Stimulated activated CD4-positive, alpha-beta T cell treated with anti-CD3 and anti-CD28 coated beads, Interleukin-4, amount 100 ng/mL, for 1 hour (primary cell): ENCODE results near the gene FOCAD.

ENCODE experiments used
- DNase-seq: peaks from one replicate; pipeline ENCODE4 v3.0.0-alpha.2; 2020

Gene FOCAD

DNA sequence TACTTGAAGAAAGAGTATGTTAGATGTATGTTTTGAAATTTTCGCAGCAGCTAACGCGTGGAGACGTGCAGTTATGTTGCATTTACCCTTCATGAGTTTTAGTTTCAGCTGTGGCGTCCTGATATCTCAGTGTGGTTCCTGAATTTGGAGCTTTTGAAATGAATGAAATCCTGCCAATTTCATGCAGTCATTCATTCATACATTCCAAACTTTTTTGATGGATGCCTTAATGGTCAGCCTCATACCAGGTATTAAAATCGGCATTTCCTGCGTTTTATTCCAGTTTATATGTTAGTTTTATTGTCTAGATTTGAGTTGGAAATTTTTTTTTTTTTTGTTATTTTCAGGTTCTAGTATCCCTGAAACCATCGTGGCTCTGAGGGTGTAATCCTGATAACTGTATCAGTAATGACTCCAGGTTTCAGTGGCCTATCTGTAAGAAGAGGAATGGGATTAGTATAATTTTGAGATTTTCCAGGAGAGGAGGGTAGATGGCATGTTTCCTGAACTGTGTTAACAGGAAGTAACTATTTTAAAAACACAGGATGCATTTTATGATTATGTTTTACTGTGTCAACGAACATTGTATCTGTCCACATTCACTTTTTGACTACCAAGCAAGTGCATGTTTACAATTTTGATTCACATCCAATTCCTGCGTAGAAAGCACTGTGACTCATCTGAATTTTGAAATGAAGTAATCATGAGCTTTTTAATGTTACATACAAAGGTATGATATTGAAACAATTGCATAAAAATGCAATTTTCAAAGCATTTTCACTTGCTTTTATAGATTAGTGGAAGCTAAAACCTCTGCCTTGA, 1.0 kb downstream of the FOCAD start:
- no peak for DNase-seq

DNA sequence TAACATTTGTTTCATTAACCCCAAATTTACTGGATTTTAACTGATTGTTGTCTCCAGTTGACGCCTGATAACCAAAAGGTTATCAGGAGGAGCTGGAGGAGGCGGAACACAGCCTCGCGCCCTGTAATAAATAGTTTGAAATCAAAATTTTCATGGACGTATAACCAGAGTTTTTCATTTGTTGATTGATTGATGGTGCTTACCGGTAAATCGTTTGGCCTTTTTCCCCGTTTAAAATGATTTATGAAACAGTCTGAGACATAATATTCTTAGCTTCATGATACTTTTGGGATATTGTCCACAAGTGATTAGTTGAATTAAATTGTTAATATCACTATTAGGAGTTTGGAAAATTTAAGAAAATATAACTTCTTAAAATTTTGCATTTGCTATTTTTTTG, 1.7 kb downstream of the FOCAD start:
- DNase-seq = no peak

DNA sequence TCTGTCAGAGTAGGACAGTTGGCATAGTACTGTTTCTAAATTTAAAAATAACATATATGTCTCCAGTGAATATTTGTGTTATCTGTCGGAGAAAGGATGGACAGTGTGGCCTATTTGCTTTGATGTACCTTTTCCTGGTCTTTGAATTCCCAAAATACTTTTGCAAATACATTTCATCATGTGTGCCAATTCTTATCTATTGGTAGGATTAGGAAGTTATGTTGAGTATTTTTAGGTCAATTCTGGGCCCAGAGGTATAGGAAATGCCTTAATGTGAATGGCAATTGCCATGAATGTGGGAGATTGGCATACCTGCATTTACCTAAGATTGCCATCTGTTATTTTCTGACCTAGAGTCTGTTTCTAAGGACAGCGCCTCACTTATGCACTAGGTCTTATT, 5.8 kb downstream of the FOCAD start:
- no peak for DNase-seq

DNA sequence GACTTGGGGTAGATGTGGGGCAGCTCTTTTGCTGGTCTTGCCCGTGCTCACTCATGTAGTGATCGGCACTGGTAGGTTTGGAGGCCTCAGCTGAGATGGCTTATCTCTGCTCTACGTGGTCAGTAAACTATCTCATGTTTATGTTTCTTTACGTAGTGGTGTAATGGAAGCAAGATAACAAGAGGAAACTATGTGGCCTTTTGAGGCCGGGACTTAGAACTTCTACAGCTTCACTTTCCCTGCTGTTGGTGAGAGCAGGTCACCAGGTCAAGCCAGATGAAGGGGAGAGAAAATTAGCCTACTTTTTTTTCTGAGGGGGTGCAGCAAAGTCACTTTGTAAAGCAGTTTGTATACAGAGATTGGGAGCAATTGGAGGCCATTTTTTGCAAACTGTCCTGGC, 8.5 kb downstream of the FOCAD start:
- no peak for DNase-seq

DNA sequence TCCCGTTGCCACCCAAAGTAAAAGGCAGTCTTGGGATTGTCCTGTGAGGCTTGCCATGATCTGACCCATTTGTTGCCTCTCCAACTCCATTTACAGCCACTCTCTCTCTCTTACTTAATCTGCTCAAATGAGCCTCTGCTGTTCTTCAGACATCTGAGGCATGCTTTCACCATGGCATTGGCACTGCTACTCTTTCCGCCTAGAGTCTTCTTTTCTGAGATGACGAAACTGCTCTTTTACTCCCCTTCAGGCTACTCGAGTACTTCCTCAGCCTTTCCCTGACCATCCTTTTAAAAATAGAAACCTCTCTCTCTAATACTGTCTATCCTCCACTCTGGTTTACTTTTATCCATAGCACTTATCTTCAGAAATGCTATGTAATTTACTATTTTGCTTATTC, 9.0 kb downstream of the FOCAD start:
- no peak for DNase-seq

DNA sequence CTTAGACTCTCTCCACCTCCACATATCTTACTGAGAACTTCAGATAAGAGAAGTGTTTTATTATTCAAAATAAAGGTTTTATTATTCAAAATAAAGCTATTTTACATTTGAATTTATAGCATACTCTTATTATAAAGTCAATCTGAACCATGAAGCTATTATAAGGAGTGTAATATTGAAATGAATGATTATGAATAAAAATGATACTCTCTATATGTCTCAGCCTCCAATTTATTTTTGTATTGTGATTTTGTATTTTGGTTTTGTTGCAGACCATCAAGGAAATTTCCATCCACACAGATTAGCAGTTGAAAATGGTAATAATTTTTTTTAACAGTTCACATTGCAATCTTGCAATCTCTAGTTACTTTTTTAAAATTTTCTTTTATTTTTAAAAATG, 10.2 kb downstream of the FOCAD start:
- DNase-seq = no peak

DNA sequence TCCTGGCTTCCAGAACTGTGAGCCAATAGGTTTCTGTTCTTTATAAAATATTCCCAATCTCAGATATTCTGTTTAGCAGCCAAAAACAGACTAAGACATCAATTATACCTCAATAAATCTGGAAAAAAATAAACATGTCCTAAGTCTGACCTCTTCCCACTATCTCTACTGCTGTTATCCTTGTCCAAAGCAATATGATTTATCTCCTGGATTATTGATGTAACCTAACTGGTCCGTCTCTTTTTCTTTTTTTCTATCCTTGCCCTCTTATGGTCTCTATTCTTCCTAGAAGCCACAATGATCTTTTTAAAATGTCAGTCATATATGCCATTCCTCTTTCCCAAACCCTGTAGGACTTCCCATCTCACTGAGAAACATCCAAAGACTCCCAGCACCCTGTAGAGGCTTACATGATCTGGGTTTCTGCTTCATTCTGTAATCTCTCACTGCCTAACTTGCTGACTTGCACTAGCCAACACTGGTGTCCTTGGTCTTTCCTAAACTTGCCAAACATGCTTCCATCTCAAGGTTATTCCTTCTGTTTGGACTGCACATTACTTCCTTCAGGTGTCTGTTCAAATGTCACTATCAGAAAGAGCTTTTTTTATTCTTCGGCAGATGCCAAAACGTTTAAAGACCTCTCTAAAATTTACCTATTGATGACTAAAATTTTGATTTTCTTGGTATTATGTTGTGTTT, 13.1 kb downstream of the FOCAD start:
- no peak for DNase-seq

DNA sequence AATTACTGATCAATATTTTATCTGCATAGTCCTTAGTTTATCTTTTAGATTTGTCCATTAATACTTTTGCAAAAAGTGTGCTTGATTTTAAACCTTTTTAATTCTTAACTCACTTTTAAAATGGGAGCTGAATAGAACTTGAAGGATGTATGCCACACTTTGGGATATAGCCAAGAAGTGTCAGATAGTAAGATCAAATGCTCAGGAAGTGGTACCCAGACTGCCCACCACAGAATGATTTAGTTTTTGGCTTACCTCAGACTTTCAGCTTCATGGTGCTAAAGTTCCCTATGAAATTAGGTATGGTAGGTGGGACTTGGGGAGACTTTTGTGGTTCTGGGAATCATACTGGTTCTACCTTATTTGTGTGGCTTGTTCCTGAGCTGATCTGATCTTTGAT, 14.7 kb downstream of the FOCAD start:
- DNase-seq = no peak

DNA sequence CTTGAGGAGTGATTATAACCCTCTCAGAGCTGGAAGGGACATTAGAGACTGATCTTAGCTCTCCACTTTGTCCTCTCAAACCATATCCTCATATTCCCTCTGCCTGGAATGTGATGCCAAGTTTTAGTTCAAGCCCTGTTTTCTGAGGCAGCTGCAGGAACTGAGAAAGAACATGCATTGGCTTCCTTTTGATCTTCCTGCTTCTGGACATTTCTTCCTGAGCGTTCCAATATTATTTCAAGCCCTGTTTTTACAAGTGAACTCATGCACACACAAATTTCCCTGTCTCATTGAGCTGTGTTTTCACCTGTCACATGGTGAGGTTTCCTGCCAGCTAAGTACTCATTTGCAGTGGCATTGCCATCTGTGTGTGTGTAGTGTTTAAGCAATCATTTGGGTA, 17.0 kb downstream of the FOCAD start:
- DNase-seq = no peak

DNA sequence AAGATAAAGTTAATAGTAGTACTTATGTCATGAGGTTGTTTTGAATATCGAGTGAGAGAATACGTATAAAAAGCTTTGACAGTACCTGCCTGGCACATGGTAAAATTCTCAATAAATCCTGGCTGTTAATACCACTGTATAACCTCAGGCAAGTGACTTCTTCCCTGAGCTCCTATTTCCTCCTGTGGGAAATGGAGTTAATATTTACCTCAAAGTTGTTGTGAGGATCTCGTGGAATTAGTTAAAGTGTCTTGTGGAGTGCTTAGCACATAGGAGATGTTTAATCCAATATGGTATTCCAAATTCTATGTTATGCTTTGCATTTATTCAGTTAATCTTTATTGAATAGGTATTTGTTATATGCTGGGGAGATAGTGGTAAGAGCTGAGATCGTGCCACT, 18.5 kb downstream of the FOCAD start:
- no peak for DNase-seq

DNA sequence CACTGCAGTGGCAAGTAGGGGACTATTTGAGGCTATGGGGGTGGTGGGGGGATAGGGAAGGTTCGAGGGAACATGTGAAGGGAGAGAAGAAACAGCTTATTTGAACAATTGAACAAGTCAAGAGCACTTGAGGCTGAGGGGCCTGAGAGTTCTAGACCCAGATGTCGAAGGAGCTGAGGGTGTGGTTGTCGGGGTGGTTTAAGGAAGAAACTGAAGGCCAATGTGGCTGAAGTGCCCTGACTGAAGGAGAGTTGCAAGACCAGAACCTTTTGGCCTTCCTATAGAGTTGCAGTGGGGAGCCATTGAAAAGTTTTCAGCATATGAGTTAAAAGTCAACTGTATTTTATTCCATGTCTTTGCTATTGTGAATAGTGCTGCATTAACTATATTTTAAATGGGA, 19.1 kb downstream of the FOCAD start:
- no peak for DNase-seq

DNA sequence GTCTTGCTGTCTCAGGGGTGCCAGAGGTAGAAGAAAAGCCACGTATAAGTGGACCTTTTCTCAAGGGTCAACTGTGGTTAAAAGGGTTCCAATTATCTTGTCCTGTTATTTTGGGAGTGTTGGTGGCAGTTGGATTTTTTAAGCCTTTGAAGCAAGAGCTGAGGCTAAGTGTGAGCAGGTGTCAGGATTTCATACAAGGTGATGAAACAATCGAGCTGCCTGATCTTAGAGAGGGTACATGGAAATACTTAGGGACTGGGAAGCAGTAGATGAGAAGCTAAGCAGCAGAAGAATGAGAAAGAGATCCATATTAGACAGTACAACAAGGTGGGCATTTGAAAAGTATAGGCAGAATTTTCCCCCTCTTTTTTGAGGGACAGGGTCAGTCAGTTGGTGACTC, 23.6 kb downstream of the FOCAD start:
- DNase-seq = no peak

DNA sequence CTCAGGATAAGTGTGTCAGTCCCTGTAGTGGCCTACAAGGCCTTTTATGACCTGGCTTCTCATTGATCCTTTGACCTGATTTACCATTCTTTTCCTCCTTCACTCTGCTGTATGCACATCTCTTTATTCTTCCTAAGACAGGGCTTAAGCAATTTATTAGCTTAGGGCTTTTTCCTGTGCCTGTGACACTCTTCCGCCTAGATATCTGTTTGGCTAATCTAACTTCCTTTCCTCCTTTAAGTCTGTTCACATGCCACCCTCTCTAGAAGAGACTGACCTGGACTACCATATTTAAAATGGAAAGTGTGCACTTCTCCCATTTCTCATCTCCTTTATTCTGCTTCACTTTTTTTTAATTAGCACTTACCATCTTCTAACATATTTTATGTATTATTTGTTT, 29.1 kb downstream of the FOCAD start:
- no peak for DNase-seq

DNA sequence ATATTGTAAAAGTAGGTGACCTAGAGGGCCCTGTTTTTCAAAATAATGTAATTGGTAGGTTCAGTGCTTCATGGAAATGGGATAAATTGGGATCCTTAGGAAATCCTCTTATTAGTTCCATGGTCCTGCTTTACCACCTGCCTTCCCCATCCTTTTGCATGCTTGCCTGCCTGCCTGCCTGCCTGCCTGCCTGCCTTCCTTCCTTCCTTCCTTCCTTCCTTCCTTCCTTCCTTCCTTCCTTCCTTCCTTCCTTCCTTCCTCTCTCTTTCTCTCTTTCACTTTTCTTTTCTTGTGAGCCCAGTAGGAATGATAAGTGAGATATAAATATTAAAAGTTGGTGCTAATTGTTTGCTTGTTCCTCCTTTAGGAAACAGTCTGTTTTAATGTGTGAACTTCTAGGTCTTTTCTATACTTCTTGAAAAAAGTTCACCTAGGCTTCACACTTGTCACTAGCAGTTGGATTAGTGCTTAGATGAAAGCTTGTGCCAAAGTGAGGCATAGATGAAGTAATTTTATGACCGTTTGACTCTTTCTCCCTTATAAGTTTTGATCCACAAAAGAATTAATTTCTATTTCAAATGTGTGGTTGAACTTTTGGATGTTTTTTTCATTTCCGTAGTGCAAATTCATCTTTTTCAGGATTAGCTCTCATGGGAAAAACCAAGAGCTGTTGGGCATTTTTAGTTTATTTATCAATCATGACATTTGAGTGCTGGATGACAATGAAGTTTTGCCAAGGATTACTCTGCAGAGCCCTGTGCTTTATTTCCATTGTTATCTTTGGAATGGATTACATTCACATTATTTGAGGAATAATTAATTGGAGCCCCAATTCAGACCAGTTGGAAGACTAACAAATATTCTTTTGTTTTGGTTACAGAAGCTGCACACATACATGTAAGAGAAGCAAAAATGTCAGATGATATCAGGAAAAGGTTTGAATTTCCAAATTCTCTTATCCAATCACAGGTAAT, 30.7 kb downstream of the FOCAD start:
- DNase-seq = no peak

DNA sequence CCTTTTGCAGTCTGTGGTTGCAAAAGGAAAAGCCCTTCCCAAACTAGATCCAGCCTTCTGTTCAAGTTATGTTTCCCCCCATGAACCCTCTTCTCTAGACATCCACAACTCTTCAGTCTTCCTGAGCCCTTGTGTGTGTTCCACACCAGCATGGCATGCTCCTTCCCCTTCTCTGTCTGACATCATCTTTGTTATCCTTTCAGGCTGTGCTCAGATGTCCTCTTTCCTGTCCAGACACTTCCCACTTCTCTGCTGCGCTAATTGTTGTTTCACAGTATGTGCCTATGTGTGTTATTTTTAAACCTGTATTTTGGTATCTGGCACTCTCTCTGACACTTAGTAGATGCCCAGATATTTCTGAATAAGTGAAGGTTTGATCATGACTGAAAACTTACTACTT, 38.2 kb downstream of the FOCAD start:
- no peak for DNase-seq

DNA sequence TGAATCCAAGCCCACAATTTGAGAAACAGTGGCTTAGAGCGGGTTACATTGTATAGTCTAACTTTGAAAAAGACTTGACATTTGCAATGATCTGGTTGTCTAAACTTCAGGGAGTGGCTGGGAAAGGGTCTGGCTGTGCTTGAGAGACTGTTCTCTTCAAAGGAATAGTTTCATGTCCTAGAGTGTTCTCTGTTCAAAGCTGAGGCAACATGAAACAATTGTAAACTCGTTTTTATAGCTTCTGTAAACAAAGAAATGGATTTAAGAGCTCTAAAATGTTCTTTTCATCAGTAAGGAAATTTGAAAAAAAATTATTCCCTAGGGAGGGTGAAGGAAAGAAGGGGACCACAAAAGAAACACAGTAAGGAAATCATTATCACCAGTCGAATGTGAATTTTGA, 41.6 kb downstream of the FOCAD start:
- no peak for DNase-seq

DNA sequence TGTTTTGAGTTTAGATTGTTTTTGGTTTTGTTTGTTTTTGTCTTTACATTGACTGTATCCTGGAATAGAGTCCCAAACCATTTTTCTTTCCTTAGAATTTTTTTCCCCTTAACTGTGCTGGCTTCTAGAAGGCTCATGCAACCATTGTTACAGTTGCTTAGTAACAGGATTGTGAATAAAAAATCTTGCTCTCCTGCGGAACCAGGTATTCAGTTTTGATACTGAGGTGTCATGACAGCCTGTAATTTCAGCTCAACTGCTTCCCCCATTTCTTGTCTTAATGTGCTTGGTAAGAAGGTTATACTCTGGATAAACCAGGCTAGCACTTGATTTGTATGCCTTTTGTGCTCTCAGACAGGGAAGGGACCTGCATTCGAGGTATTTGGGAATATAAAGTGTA, 42.1 kb downstream of the FOCAD start:
- no peak for DNase-seq

DNA sequence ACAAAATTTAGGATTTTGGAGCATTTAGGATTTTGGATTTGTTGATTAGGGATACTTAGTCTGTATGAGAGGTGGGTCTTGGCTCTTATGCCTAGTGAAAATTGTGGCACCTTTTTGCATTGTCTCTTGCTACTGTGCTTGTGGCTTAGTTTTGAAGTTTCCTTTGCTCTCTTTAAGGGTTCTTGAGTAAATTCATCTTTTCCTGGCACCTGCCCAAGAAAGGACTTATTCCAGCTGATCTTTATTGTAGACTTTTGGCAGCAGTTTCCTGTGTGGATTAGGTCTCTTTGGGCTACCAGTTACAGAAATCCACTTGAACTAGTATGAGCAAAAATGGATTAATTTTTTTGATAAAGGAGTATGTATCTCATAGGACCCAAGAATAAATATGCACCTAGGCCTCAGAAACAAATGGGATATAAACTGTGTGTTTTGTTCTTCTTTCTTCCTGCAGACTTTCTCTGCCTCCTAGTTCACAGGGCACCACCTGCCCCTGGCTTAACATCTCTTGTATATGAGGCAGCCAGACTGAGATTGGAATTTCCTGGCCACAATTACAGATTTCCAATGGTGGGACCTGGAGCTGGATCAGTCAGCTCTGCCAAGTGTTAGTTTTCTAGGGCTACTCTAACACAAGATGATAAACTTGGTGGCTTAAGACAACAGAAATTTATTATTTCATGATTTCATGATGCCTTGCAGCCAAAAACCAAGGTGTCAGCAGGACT, 44.6 kb downstream of the FOCAD start:
- no peak for DNase-seq

DNA sequence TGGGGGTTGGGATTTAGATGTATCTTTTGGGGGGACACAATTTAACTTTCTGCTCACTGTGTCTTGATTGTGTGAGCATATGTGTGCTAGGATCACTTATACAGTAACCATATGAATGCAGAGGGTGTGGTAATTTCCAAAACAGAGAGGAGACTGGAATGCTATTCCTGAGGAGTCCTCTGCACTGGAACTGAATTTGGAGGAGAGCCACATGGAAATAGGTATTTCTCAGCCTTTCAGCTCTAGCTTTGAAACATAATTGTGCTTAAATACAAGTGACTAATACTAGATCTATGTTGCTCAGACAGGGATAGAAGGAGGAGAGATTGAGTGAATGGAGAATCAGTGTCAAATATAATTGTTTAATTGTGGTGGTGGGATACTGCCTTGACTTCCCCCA, 45.5 kb downstream of the FOCAD start:
- DNase-seq = no peak

DNA sequence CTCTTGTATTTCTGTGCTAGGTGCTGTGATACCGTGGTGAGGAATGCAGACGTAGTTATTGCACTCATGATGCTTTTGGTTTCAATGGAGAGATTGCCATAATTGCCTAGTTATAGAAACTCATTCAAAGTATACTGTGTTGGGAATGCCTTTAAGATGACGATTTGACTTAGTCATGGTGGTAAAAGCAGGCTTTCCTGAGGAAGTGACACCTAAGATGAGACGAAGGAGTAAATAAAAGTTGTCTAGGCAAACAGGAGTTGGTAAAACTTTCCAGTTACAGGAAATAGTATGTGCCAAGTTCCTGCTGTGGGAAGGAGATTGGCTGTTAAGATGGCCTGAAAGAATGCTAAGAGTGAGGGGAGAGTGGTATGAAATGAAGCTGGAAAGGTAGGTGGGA, 48.1 kb downstream of the FOCAD start:
- no peak for DNase-seq

DNA sequence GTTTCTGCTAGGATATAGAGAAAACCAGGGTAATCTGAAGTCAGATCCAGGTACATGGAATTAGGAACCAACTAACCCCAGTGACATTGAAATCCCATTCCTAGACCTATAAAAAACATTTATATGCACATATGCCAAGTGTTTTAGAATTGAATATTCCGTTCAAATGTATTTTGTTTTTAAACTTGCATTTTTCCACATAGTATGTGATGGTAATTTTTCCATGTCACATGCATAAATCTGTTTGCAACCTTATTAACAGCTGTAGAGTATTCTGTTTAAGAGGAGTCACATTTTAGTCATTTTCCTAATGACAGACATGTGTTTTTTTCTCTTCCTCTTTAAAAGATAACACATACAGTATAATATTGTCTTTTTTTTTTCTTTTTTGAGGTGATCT, 50.2 kb downstream of the FOCAD start:
- DNase-seq = no peak

DNA sequence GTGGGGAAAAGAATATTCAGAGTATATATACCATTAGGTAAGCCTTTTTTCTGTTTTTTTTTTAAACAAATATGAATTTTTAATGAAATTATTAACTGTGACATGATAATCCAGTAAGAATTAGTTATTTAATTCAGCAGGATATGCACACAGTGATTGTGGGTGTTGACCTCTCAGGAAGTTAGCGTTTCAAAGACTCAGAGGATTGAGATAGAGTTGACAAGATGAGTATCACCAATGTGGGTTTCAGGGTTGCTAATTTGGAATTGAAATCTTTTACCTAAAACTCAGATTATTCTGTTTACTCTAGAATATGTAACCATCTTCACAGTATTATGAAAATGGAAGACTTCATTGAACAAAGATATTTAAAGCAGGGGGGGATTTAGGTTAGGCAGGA, 56.2 kb downstream of the FOCAD start:
- DNase-seq = no peak
